Erythroblast (primary cell): ENCODE measurements around the gene GTF2F1.

Source experiments
- GATA1 ChIP-seq: IDR thresholded peaks from 2 replicates; pipeline ENCODE4 v1.6.1; 2011; ENCODE audit warnings: low read depth, mild to moderate bottlenecking, control low read depth, low read length, moderate library complexity
- POLR2A ChIP-seq: IDR thresholded peaks from 2 replicates; pipeline ENCODE4 v1.6.1; 2011; ENCODE audit warnings: mild to moderate bottlenecking, low read length

- TF ChIP-seq POLR2A (no peak), GATA1 (no peak)
Observed at GRCh38 chr19:6354098-6354674, 38.8 kb downstream of the GTF2F1 start.
